Measurements from ENCODE around the gene CATSPER1.

Gene CATSPER1

GRCh38 chr11:65981972-65982823 lies 44.1 kb downstream of the CATSPER1 start:
- Histone ChIP-seq H3K9me3 (ENCODE audit: control insufficient read depth in 2 of 2, low read length in 2 of 2) (no peaks in the 10 kb centered on the region), H3K36me3 (ENCODE audit: control insufficient read depth in 2 of 2, insufficient read depth in 2 of 2, low read length in 2 of 2) (peaks cover 19 to 20% of the 10 kb centered on the region in 2 donors), H3K4me3 (ENCODE audit: low read length in 2 of 2) (no peak overlapping the region), H3K27me3 (ENCODE audit: control insufficient read depth in 2 of 2, insufficient read depth in 2 of 2, low read length in 2 of 2) (no peaks in the 10 kb centered on the region), H3K27ac (ENCODE audit: low read depth in 2 of 2, low read length in 2 of 2) (no peak overlapping the region), H3K4me1 (ENCODE audit: control insufficient read depth in 2 of 2, insufficient read depth in 2 of 2, low read length in 2 of 2) (no peaks in the 10 kb centered on the region), H3K9ac (ENCODE audit: low read depth in 1 of 2, low read length in 2 of 2) (no peak overlapping the region)

GRCh38 chr11:65981101-65981740 lies 45.1 kb downstream of the CATSPER1 start:
- no peaks in the 10 kb centered on the region for H3K9me3 ChIP-seq (ENCODE audit: control insufficient read depth in 2 of 2, low read length in 2 of 2)
- no peak overlapping the region for H3K9ac ChIP-seq (ENCODE audit: low read depth in 1 of 2, low read length in 2 of 2)
- no peaks in the 10 kb centered on the region for H3K4me1 ChIP-seq (ENCODE audit: control insufficient read depth in 2 of 2, insufficient read depth in 2 of 2, low read length in 2 of 2)
- H3K36me3 ChIP-seq (ENCODE audit: control insufficient read depth in 2 of 2, insufficient read depth in 2 of 2, low read length in 2 of 2), result peaks cover 25 to 28% of the 10 kb centered on the region in 2 donors
- no peaks in the 10 kb centered on the region for H3K27me3 ChIP-seq (ENCODE audit: control insufficient read depth in 2 of 2, insufficient read depth in 2 of 2, low read length in 2 of 2)
- no peak overlapping the region for H3K4me3 ChIP-seq (ENCODE audit: low read length in 2 of 2)
- H3K27ac ChIP-seq (ENCODE audit: low read depth in 2 of 2, low read length in 2 of 2), result no peak overlapping the region

DNA sequence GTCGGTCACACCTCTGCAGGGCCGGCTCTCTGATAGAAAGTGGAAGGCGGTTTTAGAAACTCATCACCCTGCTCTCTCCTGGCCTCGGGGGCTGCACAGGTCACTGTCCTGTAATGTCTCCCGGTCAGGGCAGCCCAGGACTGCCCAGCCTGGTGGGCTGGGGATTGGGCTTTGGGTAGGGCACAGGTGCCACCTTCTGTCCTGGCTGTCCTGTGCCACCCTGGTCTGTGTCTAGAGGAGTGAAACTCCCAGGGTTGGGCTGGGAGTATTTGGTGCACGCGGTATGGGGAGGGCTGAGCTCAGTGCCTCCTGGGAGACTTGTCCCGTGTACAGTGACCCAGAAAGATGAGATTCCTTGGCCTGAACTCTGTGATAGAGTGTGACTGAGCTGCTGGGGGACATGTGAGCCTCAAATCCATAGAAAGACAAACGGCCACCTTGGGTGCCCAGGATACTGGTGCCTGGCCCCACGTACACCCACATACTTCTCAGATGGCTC lies 47.0 kb downstream of the CATSPER1 start:
- Histone ChIP-seq H3K4me3 (ENCODE audit: low read length in 2 of 2) (no peak overlapping the region), H3K27ac (ENCODE audit: low read depth in 2 of 2, low read length in 2 of 2) (no peak overlapping the region), H3K27me3 (ENCODE audit: control insufficient read depth in 2 of 2, insufficient read depth in 2 of 2, low read length in 2 of 2) (no peaks in the 10 kb centered on the region), H3K9me3 (ENCODE audit: control insufficient read depth in 2 of 2, low read length in 2 of 2) (no peaks in the 10 kb centered on the region), H3K9ac (ENCODE audit: low read depth in 1 of 2, low read length in 2 of 2) (no peak overlapping the region), H3K4me1 (ENCODE audit: control insufficient read depth in 2 of 2, insufficient read depth in 2 of 2, low read length in 2 of 2) (no peaks in the 10 kb centered on the region), H3K36me3 (ENCODE audit: control insufficient read depth in 2 of 2, insufficient read depth in 2 of 2, low read length in 2 of 2) (peaks cover 25 to 31% of the 10 kb centered on the region in 2 donors)

DNA sequence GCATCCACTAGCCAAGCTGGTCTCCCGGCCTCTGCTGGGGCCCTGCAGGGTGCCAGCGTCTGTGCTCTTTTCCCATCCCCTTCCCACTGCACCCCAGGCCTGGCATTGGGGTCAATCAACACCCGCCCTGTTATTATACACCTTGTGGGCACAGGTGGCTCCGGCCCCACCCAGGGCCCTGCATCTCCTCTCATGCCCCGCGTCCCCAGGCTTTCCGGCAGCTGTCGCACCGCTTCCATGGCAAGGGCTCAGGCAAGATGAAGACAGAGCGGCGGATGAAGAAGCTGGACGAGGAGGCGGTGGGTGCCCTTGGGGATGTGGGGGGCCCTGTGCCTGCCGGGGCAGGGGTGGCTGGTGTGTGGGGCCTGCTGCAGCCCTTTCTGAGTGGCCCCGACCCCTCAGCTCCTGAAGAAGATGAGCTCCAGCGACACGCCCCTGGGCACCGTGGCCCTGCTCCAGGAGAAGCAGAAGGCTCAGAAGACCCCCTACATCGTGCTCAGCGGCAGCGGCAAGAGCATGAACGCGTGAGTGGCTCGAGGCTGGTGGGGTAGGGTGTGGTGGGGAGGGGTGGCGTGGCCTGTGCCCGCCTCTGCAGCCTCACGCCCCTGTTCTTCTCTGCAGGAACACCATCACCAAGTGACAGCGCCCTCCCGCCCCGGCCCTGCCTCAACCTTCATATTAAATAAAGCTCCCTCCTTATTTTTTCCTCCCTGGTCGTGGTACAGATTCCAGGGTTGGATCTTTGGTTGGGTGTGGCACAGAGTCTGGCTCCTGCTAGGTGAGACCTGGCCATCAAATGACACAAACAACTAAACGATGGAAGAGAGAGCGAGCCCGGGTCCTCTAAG lies 47.7 kb downstream of the CATSPER1 start:
- no peaks in the 10 kb centered on the region for H3K4me1 ChIP-seq (ENCODE audit: control insufficient read depth in 2 of 2, insufficient read depth in 2 of 2, low read length in 2 of 2)
- no peaks in the 10 kb centered on the region for H3K9me3 ChIP-seq (ENCODE audit: control insufficient read depth in 2 of 2, low read length in 2 of 2)
- no peak overlapping the region for H3K27ac ChIP-seq (ENCODE audit: low read depth in 2 of 2, low read length in 2 of 2)
- no peak overlapping the region for H3K4me3 ChIP-seq (ENCODE audit: low read length in 2 of 2)
- H3K27me3 ChIP-seq (ENCODE audit: control insufficient read depth in 2 of 2, insufficient read depth in 2 of 2, low read length in 2 of 2), result no peaks in the 10 kb centered on the region
- H3K36me3 ChIP-seq (ENCODE audit: control insufficient read depth in 2 of 2, insufficient read depth in 2 of 2, low read length in 2 of 2), result peaks cover 25 to 31% of the 10 kb centered on the region in 2 donors
- H3K9ac ChIP-seq (ENCODE audit: low read depth in 1 of 2, low read length in 2 of 2), result no peak overlapping the region

GRCh38 chr11:65977621-65978390 lies 48.5 kb downstream of the CATSPER1 start:
- H3K27ac ChIP-seq (ENCODE audit: low read depth in 2 of 2, low read length in 2 of 2), result no peak overlapping the region
- H3K36me3 ChIP-seq (ENCODE audit: control insufficient read depth in 2 of 2, insufficient read depth in 2 of 2, low read length in 2 of 2), result peaks cover 25 to 34% of the 10 kb centered on the region in 2 donors
- no peaks in the 10 kb centered on the region for H3K27me3 ChIP-seq (ENCODE audit: control insufficient read depth in 2 of 2, insufficient read depth in 2 of 2, low read length in 2 of 2)
- H3K9me3 ChIP-seq (ENCODE audit: control insufficient read depth in 2 of 2, low read length in 2 of 2), result no peaks in the 10 kb centered on the region
- no peak overlapping the region for H3K4me3 ChIP-seq (ENCODE audit: low read length in 2 of 2)
- no peak overlapping the region for H3K9ac ChIP-seq (ENCODE audit: low read depth in 1 of 2, low read length in 2 of 2)
- no peaks in the 10 kb centered on the region for H3K4me1 ChIP-seq (ENCODE audit: control insufficient read depth in 2 of 2, insufficient read depth in 2 of 2, low read length in 2 of 2)

GRCh38 chr11:65976216-65977176 lies 49.8 kb downstream of the CATSPER1 start:
- Histone ChIP-seq H3K4me3 (ENCODE audit: low read length in 2 of 2) (no peak overlapping the region), H3K4me1 (ENCODE audit: control insufficient read depth in 2 of 2, insufficient read depth in 2 of 2, low read length in 2 of 2) (no peaks in the 10 kb centered on the region), H3K27ac (ENCODE audit: low read depth in 2 of 2, low read length in 2 of 2) (no peak overlapping the region), H3K36me3 (ENCODE audit: control insufficient read depth in 2 of 2, insufficient read depth in 2 of 2, low read length in 2 of 2) (peaks cover 25 to 36% of the 10 kb centered on the region in 2 donors), H3K9ac (ENCODE audit: low read depth in 1 of 2, low read length in 2 of 2) (no peak overlapping the region), H3K27me3 (ENCODE audit: control insufficient read depth in 2 of 2, insufficient read depth in 2 of 2, low read length in 2 of 2) (no peaks in the 10 kb centered on the region), H3K9me3 (ENCODE audit: control insufficient read depth in 2 of 2, low read length in 2 of 2) (no peaks in the 10 kb centered on the region)

- Histone ChIP-seq H3K9me3 (ENCODE audit: control insufficient read depth in 2 of 2, low read length in 2 of 2) (no peaks in the 10 kb centered on the region), H3K4me3 (ENCODE audit: low read length in 2 of 2) (no peak overlapping the region), H3K36me3 (ENCODE audit: control insufficient read depth in 2 of 2, insufficient read depth in 2 of 2, low read length in 2 of 2) (peaks cover 25 to 36% of the 10 kb centered on the region in 2 donors), H3K4me1 (ENCODE audit: control insufficient read depth in 2 of 2, insufficient read depth in 2 of 2, low read length in 2 of 2) (no peaks in the 10 kb centered on the region), H3K27me3 (ENCODE audit: control insufficient read depth in 2 of 2, insufficient read depth in 2 of 2, low read length in 2 of 2) (no peaks in the 10 kb centered on the region), H3K9ac (ENCODE audit: low read depth in 1 of 2, low read length in 2 of 2) (no peak overlapping the region), H3K27ac (ENCODE audit: low read depth in 2 of 2, low read length in 2 of 2) (no peak overlapping the region)
Observed at GRCh38 chr11:65975771-65976170, 50.5 kb downstream of the CATSPER1 start.

GRCh38 chr11:65973439-65974110 lies 52.7 kb downstream of the CATSPER1 start:
- H3K36me3 ChIP-seq (ENCODE audit: control insufficient read depth in 2 of 2, insufficient read depth in 2 of 2, low read length in 2 of 2), result peaks cover 23 to 42% of the 10 kb centered on the region in 2 donors
- no peaks in the 10 kb centered on the region for H3K4me1 ChIP-seq (ENCODE audit: control insufficient read depth in 2 of 2, insufficient read depth in 2 of 2, low read length in 2 of 2)
- H3K27ac ChIP-seq (ENCODE audit: low read depth in 2 of 2, low read length in 2 of 2), result no peak overlapping the region
- no peaks in the 10 kb centered on the region for H3K9me3 ChIP-seq (ENCODE audit: control insufficient read depth in 2 of 2, low read length in 2 of 2)
- no peak overlapping the region for H3K9ac ChIP-seq (ENCODE audit: low read depth in 1 of 2, low read length in 2 of 2)
- no peak overlapping the region for H3K4me3 ChIP-seq (ENCODE audit: low read length in 2 of 2)
- no peaks in the 10 kb centered on the region for H3K27me3 ChIP-seq (ENCODE audit: control insufficient read depth in 2 of 2, insufficient read depth in 2 of 2, low read length in 2 of 2)
